Measurements from ENCODE around the gene ACOT9. TPM values are rescaled to one million over a fixed set of nuclear protein-coding genes. Genes with fewer than 3 reads are reported as not detected.
"Not testable (repeated sequence)": the region's sequence is repeated elsewhere in the genome, so short reads cannot be mapped to it uniquely, and the experiment has no call there.

The ACOT9 gene
- total RNA-seq = 54.6 and 61.0 TPM in 2 replicates

GRCh38 chrX:23742697-23743622 is at the start of gene ACOT9:
Gene ACOT9 (minus strand): TSS chrX:23743276. CDS start chrX:23743144, 132 bp downstream.
- peak; percentile 94 to 95 for DNase-seq (ENCODE audit: low read depth in 2 of 2)

- DNase-seq (ENCODE audit: low read depth in 2 of 2) = no peak
Observed at GRCh38 chrX:23790155-23790497, 47.0 kb upstream of the ACOT9 start.

- DNase-seq (ENCODE audit: low read depth in 2 of 2) = no peak
Observed at GRCh38 chrX:23789386-23790154, 46.5 kb upstream of the ACOT9 start.

- no peak for DNase-seq (ENCODE audit: low read depth in 2 of 2)
Observed at GRCh38 chrX:23788946-23789345, 45.9 kb upstream of the ACOT9 start.

- no peak for DNase-seq (ENCODE audit: low read depth in 2 of 2)
Observed at GRCh38 chrX:23788521-23788920, 45.4 kb upstream of the ACOT9 start.

GRCh38 chrX:23787745-23788118 is 44.7 kb upstream of the ACOT9 start:
- DNase-seq (ENCODE audit: low read depth in 2 of 2) = no peak

- peak; percentile 58 to 68 for DNase-seq (ENCODE audit: low read depth in 2 of 2)
Observed at GRCh38 chrX:23786268-23786815, 43.3 kb upstream of the ACOT9 start.

GRCh38 chrX:23785580-23785979 is 42.5 kb upstream of the ACOT9 start:
- no peak for DNase-seq (ENCODE audit: low read depth in 2 of 2)

- DNase-seq (ENCODE audit: low read depth in 2 of 2) = peak; percentile 44 to 61
Observed at GRCh38 chrX:23784470-23785331, 41.6 kb upstream of the ACOT9 start.

- DNase-seq (ENCODE audit: low read depth in 2 of 2) = peak in 1 of 2 donors; percentile 15
Observed at GRCh38 chrX:23783589-23784469, 40.8 kb upstream of the ACOT9 start.

- DNase-seq (ENCODE audit: low read depth in 2 of 2) = peak; percentile 94 to 96
Observed at GRCh38 chrX:23782863-23783588, 40.0 kb upstream of the ACOT9 start, which contains the start of gene SAT1. Gene SAT1 (plus strand): TSS chrX:23783173. CDS start chrX:23783352, 179 bp downstream.

- peak; percentile 14 to 63 for DNase-seq (ENCODE audit: low read depth in 2 of 2)
Observed at GRCh38 chrX:23782455-23782854, 39.4 kb upstream of the ACOT9 start.

- DNase-seq (ENCODE audit: low read depth in 2 of 2) = no peak
Observed at GRCh38 chrX:23779025-23779424, 35.9 kb upstream of the ACOT9 start.

- no peak for DNase-seq (ENCODE audit: low read depth in 2 of 2)
Observed at GRCh38 chrX:23776363-23776762, 33.3 kb upstream of the ACOT9 start.

- peak; percentile 84 to 86 for DNase-seq (ENCODE audit: low read depth in 2 of 2)
Observed at GRCh38 chrX:23773601-23774175, 30.6 kb upstream of the ACOT9 start.

- DNase-seq (ENCODE audit: low read depth in 2 of 2) = not testable (repeated sequence)
Observed at GRCh38 chrX:23771086-23771485, 28.0 kb upstream of the ACOT9 start.

- no peak for DNase-seq (ENCODE audit: low read depth in 2 of 2)
Observed at GRCh38 chrX:23770142-23770541, 27.1 kb upstream of the ACOT9 start.

GRCh38 chrX:23766650-23767551 is 23.8 kb upstream of the ACOT9 start:
- no peak for DNase-seq (ENCODE audit: low read depth in 2 of 2)
